ENCODE measurements around the gene KCNQ5. TPM values are rescaled to one million over a fixed set of nuclear protein-coding genes. Genes with fewer than 3 reads are reported as not detected.

KCNQ5 gene
- total RNA-seq, 1 donor from 2014 or later, result 0.11 TPM

- Histone ChIP-seq H3K4me3 (no peak overlapping the region), H3K9me3 (replicated peaks) (no peaks in the 10 kb centered on the region), H3K4me1 (no peaks in the 10 kb centered on the region), H3K27ac (replicated peaks) (no peak overlapping the region), H3K36me3 (no peaks in the 10 kb centered on the region), H3K27me3 (ENCODE audit: low read depth) (no peaks in the 10 kb centered on the region)
- no peak for DNase-seq
- intact Hi-C loops (cut with micrococcal nuclease), result no loop called here
- no peak for TF ChIP-seq CTCF (IDR thresholded peaks at IDR 0.05; ENCODE audit: borderline replicate concordance)
Observed at GRCh38 chr6:73051147-73051546, 429.3 kb downstream of the KCNQ5 start.

GRCh38 chr6:73054958-73055357 lies 433.1 kb downstream of the KCNQ5 start:
- no peak for DNase-seq
- H3K9me3 ChIP-seq (replicated peaks), result peaks cover 5% of the 10 kb centered on the region
- no peaks in the 10 kb centered on the region for H3K36me3 ChIP-seq
- no peaks in the 10 kb centered on the region for H3K27me3 ChIP-seq (ENCODE audit: low read depth)
- intact Hi-C loops (cut with micrococcal nuclease), result no loop called here
- no peaks in the 10 kb centered on the region for H3K4me1 ChIP-seq
- no peak for TF ChIP-seq CTCF (IDR thresholded peaks at IDR 0.05; ENCODE audit: borderline replicate concordance)
- H3K4me3 ChIP-seq, result no peak overlapping the region
- H3K27ac ChIP-seq (replicated peaks), result no peak overlapping the region

GRCh38 chr6:73058736-73059135 lies 436.9 kb downstream of the KCNQ5 start:
- H3K4me3 ChIP-seq, result no peak overlapping the region
- H3K36me3 ChIP-seq, result no peaks in the 10 kb centered on the region
- no peak for DNase-seq
- H3K27ac ChIP-seq (replicated peaks), result no peak overlapping the region
- no peaks in the 10 kb centered on the region for H3K4me1 ChIP-seq
- intact Hi-C loops (cut with micrococcal nuclease), result no loop called here
- no peaks in the 10 kb centered on the region for H3K27me3 ChIP-seq (ENCODE audit: low read depth)
- no peak for TF ChIP-seq CTCF (IDR thresholded peaks at IDR 0.05; ENCODE audit: borderline replicate concordance)
- H3K9me3 ChIP-seq (replicated peaks), result peaks cover 5% of the 10 kb centered on the region

- Histone ChIP-seq H3K36me3 (no peaks in the 10 kb centered on the region), H3K27me3 (ENCODE audit: low read depth) (no peaks in the 10 kb centered on the region), H3K9me3 (replicated peaks) (peaks cover 5% of the 10 kb centered on the region), H3K4me3 (no peak overlapping the region), H3K4me1 (no peaks in the 10 kb centered on the region), H3K27ac (replicated peaks) (no peak overlapping the region)
- intact Hi-C loops (cut with micrococcal nuclease), result no loop called here
- TF ChIP-seq CTCF (IDR thresholded peaks at IDR 0.05; ENCODE audit: borderline replicate concordance), result no peak
- no peak for DNase-seq
Observed at GRCh38 chr6:73062130-73062529, 440.3 kb downstream of the KCNQ5 start.

- intact Hi-C loops (cut with micrococcal nuclease), result no loop called here
- H3K36me3 ChIP-seq, result no peaks in the 10 kb centered on the region
- no peak overlapping the region for H3K27ac ChIP-seq (replicated peaks)
- H3K4me1 ChIP-seq, result no peaks in the 10 kb centered on the region
- no peak for TF ChIP-seq CTCF (IDR thresholded peaks at IDR 0.05; ENCODE audit: borderline replicate concordance)
- no peak for DNase-seq
- no peak overlapping the region for H3K4me3 ChIP-seq
- H3K9me3 ChIP-seq (replicated peaks), result peaks cover 5% of the 10 kb centered on the region
- no peaks in the 10 kb centered on the region for H3K27me3 ChIP-seq (ENCODE audit: low read depth)
Observed at GRCh38 chr6:73062837-73063236, 441.0 kb downstream of the KCNQ5 start.

GRCh38 chr6:73064266-73064665 lies 442.4 kb downstream of the KCNQ5 start:
- no peaks in the 10 kb centered on the region for H3K9me3 ChIP-seq (replicated peaks)
- H3K4me3 ChIP-seq, result no peak overlapping the region
- no peak for TF ChIP-seq CTCF (IDR thresholded peaks at IDR 0.05; ENCODE audit: borderline replicate concordance)
- no peaks in the 10 kb centered on the region for H3K27me3 ChIP-seq (ENCODE audit: low read depth)
- H3K4me1 ChIP-seq, result no peaks in the 10 kb centered on the region
- intact Hi-C loops (cut with micrococcal nuclease), result no loop called here
- no peaks in the 10 kb centered on the region for H3K36me3 ChIP-seq
- no peak for DNase-seq
- no peak overlapping the region for H3K27ac ChIP-seq (replicated peaks)
